B cell (primary cell): ENCODE results near the gene BRIP1. TPM values are rescaled to one million over a fixed set of nuclear protein-coding genes. Genes with fewer than 3 reads are reported as not detected.

Experiments used
- ATAC-seq: fragments of 200-7000 bp; cut with Tn5 transposase; one replicate; pipeline ENCODE4 v1.10.0; 2021; ENCODE audit warnings: low read depth, mild to moderate bottlenecking, moderate number of reproducible peaks, moderate library complexity
- CTCF ChIA-PET: fragments of 350-600 bp; sonication (Branson Sonifier 250); formaldehyde crosslinking; loops from one replicate; lab custom pipeline; 2021; ENCODE audit warnings: antibody characterized with exemption, inconsistent platforms; lab: Charles Lee
- POLR2A ChIA-PET: fragments of 350-600 bp; sonication (Branson Sonifier 250); formaldehyde crosslinking; loops from one replicate; lab custom pipeline; 2021; ENCODE audit warnings: antibody characterized with exemption; lab: Charles Lee
- DNase-seq: peaks from one replicate; pipeline ENCODE4 v3.0.0; 2013
- H2AFZ ChIP-seq: 2 replicates; pipeline ENCODE4 v1.6.1; 2012; ENCODE audit warnings: mild to moderate bottlenecking, low read depth, low read length; ENCODE audit not compliant: insufficient read depth, poor library complexity, severe bottlenecking
- H3K27ac ChIP-seq, 2 donors: 1 replicate in 1 of 2; 2 replicates in 1 of 2; pipeline ENCODE4 v1.5.1; 2012 to 2013; ENCODE audit warnings: low read length in 2 of 2, mild to moderate bottlenecking in 2 of 2, moderate library complexity in 1 of 2
- H3K27me3 ChIP-seq, 4 experiments: fragments of 200-600 bp in 1 of 4; sonication (generic) in 1 of 4; replicated peaks in 1 of 4; 1 replicate in 2 of 4; 2 replicates in 2 of 4; pipeline versions ENCODE4 v1.6.1 to v1.7.0; 2013 to 2016; ENCODE audit warnings: low read length in 3 of 4, mild to moderate bottlenecking in 2 of 4, mixed read lengths in 1 of 4, moderate library complexity in 1 of 4; ENCODE audit not compliant: insufficient read depth in 4 of 4, control insufficient read depth in 3 of 4; ENCODE audit errors: control extremely low read depth in 1 of 4
- H3K36me3 ChIP-seq, 2 experiments: replicated peaks in 1 of 2; 1 replicate in 1 of 2; 2 replicates in 1 of 2; pipeline versions ENCODE4 v1.6.1 to v1.7.1; 2013; ENCODE audit warnings: low read length in 1 of 2; ENCODE audit not compliant: insufficient read depth in 2 of 2, control insufficient read depth in 1 of 2; ENCODE audit errors: control extremely low read depth in 1 of 2, extremely low read depth in 1 of 2
- H3K4me1 ChIP-seq, 2 donors: fragments of 200-600 bp in 1 of 2; sonication (generic) in 1 of 2; 1 replicate in 1 of 2; 2 replicates in 1 of 2; pipeline versions ENCODE4 v1.5.1 to v1.6.1; 2013 to 2017; ENCODE audit warnings: low read length in 2 of 2; ENCODE audit not compliant: control insufficient read depth in 2 of 2, insufficient read depth in 2 of 2
- H3K4me2 ChIP-seq: replicated peaks from 2 replicates; pipeline ENCODE3; 2012; ENCODE audit warnings: mild to moderate bottlenecking, low read depth, low read length; ENCODE audit not compliant: poor library complexity, severe bottlenecking
- H3K4me3 ChIP-seq, 5 experiments: fragments of 200-600 bp in 1 of 5; sonication (generic) in 1 of 5; 1 replicate in 3 of 5; 2 replicates in 2 of 5; pipeline versions ENCODE4 v1.5.1 to v1.7.0; 2011 to 2016; ENCODE audit warnings: low read length in 4 of 5, mild to moderate bottlenecking in 4 of 5, low read depth in 2 of 5, control low read depth in 1 of 5, moderate library complexity in 1 of 5; ENCODE audit not compliant: insufficient read depth in 1 of 5; ENCODE audit errors: control extremely low read depth in 1 of 5, extremely low read depth in 1 of 5
- H3K79me2 ChIP-seq: fragments of 200-600 bp; sonication (generic); one replicate; pipeline ENCODE4 v1.6.0; 2016; ENCODE audit warnings: low read length; ENCODE audit not compliant: control insufficient read depth, insufficient read depth
- H3K9ac ChIP-seq: fragments of 200-600 bp; sonication (generic); 2 replicates; pipeline ENCODE4 v1.6.1; 2017; ENCODE audit warnings: mild to moderate bottlenecking, low read length, moderate library complexity
- H3K9me3 ChIP-seq, 3 donors: one replicate each; pipeline versions ENCODE4 v1.6.1 to v1.7.1; 2013; ENCODE audit warnings: low read length in 2 of 3; ENCODE audit not compliant: control insufficient read depth in 2 of 3, insufficient read depth in 1 of 3; ENCODE audit errors: control extremely low read depth in 1 of 3
- H4K20me1 ChIP-seq: 2 replicates; pipeline ENCODE4 v1.6.0; 2012; ENCODE audit warnings: mild to moderate bottlenecking, low read length; ENCODE audit not compliant: insufficient read depth, control insufficient read depth, poor library complexity, severe bottlenecking
- H3K27ac Mint-ChIP-seq: one replicate; pipeline ENCODE4 v1.8.0; 2021; ENCODE audit warnings: mixed read lengths
- H3K27me3 Mint-ChIP-seq: one replicate; pipeline ENCODE4 v1.8.0; 2021; ENCODE audit warnings: mixed read lengths
- H3K4me1 Mint-ChIP-seq: one replicate; pipeline ENCODE4 v1.8.0; 2021; ENCODE audit warnings: mixed read lengths
- H3K4me3 Mint-ChIP-seq: one replicate; pipeline ENCODE4 v1.8.0; 2021; ENCODE audit warnings: mixed read lengths
- H3K9me3 Mint-ChIP-seq: one replicate; pipeline ENCODE4 v1.8.0; 2022; ENCODE audit warnings: mixed read lengths; ENCODE audit not compliant: insufficient read depth
- EZH2 ChIP-seq: IDR thresholded peaks from 2 replicates; pipeline ENCODE4 v1.6.1; 2012; ENCODE audit warnings: borderline replicate concordance, low read depth, mild to moderate bottlenecking, moderate library complexity, low read length; ENCODE audit not compliant: insufficient read depth, poor library complexity, severe bottlenecking
- WGBS: methylation state at CpG from one replicate; pipeline ENCODE4 v1.1.5; 2013; ENCODE audit warnings: missing lambda C conversion rate; ENCODE audit not compliant: insufficient coverage; 5-methylcytosine and 5-hydroxymethylcytosine counted together
- intact Hi-C: fragments of 100-400 bp; cut with micrococcal nuclease; formaldehyde crosslinking; loops from one replicate; pipeline ENCODE4 v1.10.0; 2022
- polyA plus RNA-seq: library from polyadenylated mRNA; depleted of rRNA; stranded (reverse); fragments of >200 nt; gene quantifications from 2 replicates; pipeline ENCODE4 v1.2.3, GENCODE V29; 2012
- total RNA-seq, 2 donors: library from RNA; stranded (reverse); fragments of 120-200 nt in 1 of 2; gene quantifications; 1 replicate in 1 of 2; 2 replicates in 1 of 2; pipeline versions ENCODE4 v1.2.3 to v1.2.4, GENCODE V29; 2013 to 2022
- TF ChIP-seq, protein P1 (sequence below): fragments of 200-600 bp; IDR thresholded peaks from one replicate; pipeline ENCODE4 v1.8.0; 2022; ENCODE audit warnings: antibody characterized with exemption, mild to moderate bottlenecking

Gene BRIP1
- total and polyA plus RNA-seq, 2 donors (not counting 1 experiment from before 2014, with no cell fraction given) = 0.89 to 2.4 TPM

DNA sequence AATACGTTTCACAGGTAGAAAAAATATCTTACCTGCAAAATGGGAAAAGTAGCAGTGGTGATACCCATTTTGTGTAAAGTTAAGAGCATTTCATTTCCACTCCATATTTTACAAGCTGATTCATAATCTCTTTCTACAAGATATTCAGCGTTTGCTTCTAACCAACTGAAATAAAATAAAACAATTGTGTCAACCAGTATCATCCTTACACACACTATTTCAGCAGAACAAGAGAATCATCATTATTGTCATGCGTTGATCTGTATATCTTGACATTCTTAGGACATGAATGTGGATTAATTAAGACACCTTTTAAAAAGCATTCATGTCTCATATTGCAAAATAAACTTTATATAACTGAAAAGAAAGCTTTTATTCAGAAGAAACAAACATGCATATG is 69.8 kb downstream of the BRIP1 start:
- Histone ChIP-seq H3K4me3 (no peak overlapping the region), H3K9me3 (peaks cover 0 to 7% (median 0%) of the 10 kb centered on the region in 3 donors), H3K79me2 (no peaks in the 10 kb centered on the region), H3K27ac (no peak overlapping the region), H3K4me2 (no peak overlapping the region), H4K20me1 (no peaks in the 10 kb centered on the region), H3K27me3 (no peaks in the 10 kb centered on the region), H3K4me1 (no peaks in the 10 kb centered on the region), H3K36me3 (peaks cover 0 to 1% of the 10 kb centered on the region in 2 experiments), H2AFZ (no peak overlapping the region), H3K9ac (no peak overlapping the region)
- ChIA-PET POLR2A (no interaction called here), CTCF (no interaction called here)
- no peak for TF ChIP-seq EZH2
- TF ChIP-seq, protein P1, sequence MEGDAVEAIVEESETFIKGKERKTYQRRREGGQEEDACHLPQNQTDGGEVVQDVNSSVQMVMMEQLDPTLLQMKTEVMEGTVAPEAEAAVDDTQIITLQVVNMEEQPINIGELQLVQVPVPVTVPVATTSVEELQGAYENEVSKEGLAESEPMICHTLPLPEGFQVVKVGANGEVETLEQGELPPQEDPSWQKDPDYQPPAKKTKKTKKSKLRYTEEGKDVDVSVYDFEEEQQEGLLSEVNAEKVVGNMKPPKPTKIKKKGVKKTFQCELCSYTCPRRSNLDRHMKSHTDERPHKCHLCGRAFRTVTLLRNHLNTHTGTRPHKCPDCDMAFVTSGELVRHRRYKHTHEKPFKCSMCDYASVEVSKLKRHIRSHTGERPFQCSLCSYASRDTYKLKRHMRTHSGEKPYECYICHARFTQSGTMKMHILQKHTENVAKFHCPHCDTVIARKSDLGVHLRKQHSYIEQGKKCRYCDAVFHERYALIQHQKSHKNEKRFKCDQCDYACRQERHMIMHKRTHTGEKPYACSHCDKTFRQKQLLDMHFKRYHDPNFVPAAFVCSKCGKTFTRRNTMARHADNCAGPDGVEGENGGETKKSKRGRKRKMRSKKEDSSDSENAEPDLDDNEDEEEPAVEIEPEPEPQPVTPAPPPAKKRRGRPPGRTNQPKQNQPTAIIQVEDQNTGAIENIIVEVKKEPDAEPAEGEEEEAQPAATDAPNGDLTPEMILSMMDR = no peak
- intact Hi-C loops = no loop called here
- H3K9me3 Mint-ChIP-seq = no peaks in the 10 kb centered on the region
- no peaks in the 10 kb centered on the region for H3K27me3 Mint-ChIP-seq
- H3K4me3 Mint-ChIP-seq = no peak overlapping the region
- WGBS = no CpG with 5 or more reads among the region's 3 CpGs
- no peak overlapping the region for H3K27ac Mint-ChIP-seq
- DNase-seq = no peak
- H3K4me1 Mint-ChIP-seq = peaks cover 1% of the 10 kb centered on the region
- no peak for ATAC-seq

DNA sequence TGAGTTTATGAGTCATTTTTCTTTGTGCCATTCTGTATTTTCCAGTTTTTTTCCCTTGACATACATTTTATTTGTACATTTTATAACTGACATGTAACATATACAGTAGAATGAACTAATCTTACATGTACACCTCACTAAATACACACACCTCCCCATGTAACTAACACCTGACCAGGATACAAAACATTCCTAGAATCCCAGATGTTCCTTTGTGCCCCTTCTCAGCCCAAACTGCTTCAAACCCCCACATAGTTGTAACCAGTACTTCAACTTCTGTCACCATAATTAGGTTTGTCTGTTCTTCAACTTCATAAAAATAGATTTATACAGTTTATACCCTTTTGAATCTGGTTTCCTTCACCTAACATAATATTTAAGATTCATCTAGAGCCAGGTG is 73.5 kb downstream of the BRIP1 start:
- H3K27ac Mint-ChIP-seq = no peak overlapping the region
- Histone ChIP-seq H4K20me1 (no peaks in the 10 kb centered on the region), H2AFZ (no peak overlapping the region), H3K36me3 (peaks cover 0 to 1% of the 10 kb centered on the region in 2 experiments), H3K9ac (no peak overlapping the region), H3K27me3 (no peaks in the 10 kb centered on the region), H3K9me3 (peaks cover 0 to 7% (median 0%) of the 10 kb centered on the region in 3 donors), H3K4me2 (no peak overlapping the region), H3K79me2 (no peaks in the 10 kb centered on the region), H3K27ac (no peak overlapping the region), H3K4me3 (no peak overlapping the region), H3K4me1 (peaks cover 7 to 15% of the 10 kb centered on the region in 2 donors)
- intact Hi-C loops = no loop called here
- no peaks in the 10 kb centered on the region for H3K9me3 Mint-ChIP-seq
- H3K4me3 Mint-ChIP-seq = no peak overlapping the region
- TF ChIP-seq, protein P1 = no peak
- TF ChIP-seq EZH2 = no peak
- no peak for ATAC-seq
- ChIA-PET CTCF (no interaction called here), POLR2A (no interaction called here)
- no peak for DNase-seq
- H3K27me3 Mint-ChIP-seq = no peaks in the 10 kb centered on the region
- H3K4me1 Mint-ChIP-seq = peaks cover 11% of the 10 kb centered on the region
